ENCODE measurements around the gene DDX10. TPM values are rescaled to one million over a fixed set of nuclear protein-coding genes. Genes with fewer than 3 reads are reported as not detected.
A peak's percentile ranks its signal among the peaks of the same experiment; 100 is the strongest.

Gene DDX10
- polyA plus RNA-seq, 1 donor (not counting 4 experiments of a cell fraction or from before 2014, with no cell fraction given) = 32.3 TPM

GRCh38 chr11:108698844-108699642, 34.2 kb downstream of the DDX10 start:
- H3K4me2 ChIP-seq (ENCODE audit: control insufficient read depth, extremely low read depth, insufficient read depth, low read depth, low read length) = peak overlapping the region; percentile 87
- peak; percentile 56 for FAIRE-seq
- H4K20me1 ChIP-seq (ENCODE audit: control insufficient read depth, extremely low read depth, insufficient read depth, low read length) = no peaks in the 10 kb centered on the region
- H3K9me3 ChIP-seq (ENCODE audit: control insufficient read depth, low read depth, low read length) = no peaks in the 10 kb centered on the region
- H2AFZ ChIP-seq (ENCODE audit: control insufficient read depth, low read length) = peak overlapping the region; percentile 50
- H3K36me3 ChIP-seq (ENCODE audit: control insufficient read depth in 2 of 2, extremely low read depth in 1 of 2, insufficient read depth in 2 of 2, low read length in 2 of 2) = peaks cover 2 to 6% of the 10 kb centered on the region in 2 experiments
- H3K79me2 ChIP-seq (ENCODE audit: control insufficient read depth, insufficient read depth, low read length) = no peaks in the 10 kb centered on the region
- H3K27me3 ChIP-seq (ENCODE audit: control insufficient read depth, extremely low read depth, insufficient read depth, low read length) = no peaks in the 10 kb centered on the region
- no peaks in the 10 kb centered on the region for H3K9me1 ChIP-seq (ENCODE audit: control insufficient read depth, extremely low read depth, insufficient read depth, low read length)
- dilution Hi-C loops (cut with MboI; ENCODE audit: extremely low pct_ligation_motif_present, low sequenced_read_pairs) = no loop called here
- peak; percentile 63 for DNase-seq (ENCODE audit: low read depth, low spot score)
- H3K4me1 ChIP-seq (ENCODE audit: control insufficient read depth, extremely low read depth, insufficient read depth, low read length) = peaks cover 25% of the 10 kb centered on the region
- H3K4me3 ChIP-seq (ENCODE audit: control insufficient read depth in 2 of 3, extremely low read depth in 1 of 3, insufficient read depth in 2 of 3, low read depth in 1 of 3, low read length in 3 of 3) = peak overlapping the region in 2 of 3 experiments; percentile 19 to 47
- H3K9ac ChIP-seq (ENCODE audit: control insufficient read depth, extremely low read depth, insufficient read depth, low read length) = peak overlapping the region; percentile 68
- H3K27ac ChIP-seq (ENCODE audit: control insufficient read depth, insufficient read depth, low read length) = peak overlapping the region; percentile 89
- TF ChIP-seq EZH2 (IDR thresholded peaks at IDR 0.05; ENCODE audit: low read length) (no peak), CTCF (optimal IDR thresholded peaks at IDR 0.05 in 1 of 3, IDR thresholded peaks at IDR 0.05 in 1 of 3, conservative IDR thresholded peaks at IDR 0.05 in 1 of 3; ENCODE audit: extremely low read depth in 1 of 3, insufficient read depth in 2 of 3, low read length in 3 of 3) (no peak)

GRCh38 chr11:108703916-108704315, 39.0 kb downstream of the DDX10 start:
- Histone ChIP-seq H3K9me1 (ENCODE audit: control insufficient read depth, extremely low read depth, insufficient read depth, low read length) (no peaks in the 10 kb centered on the region), H3K36me3 (ENCODE audit: control insufficient read depth in 2 of 2, extremely low read depth in 1 of 2, insufficient read depth in 2 of 2, low read length in 2 of 2) (peaks cover 7 to 14% of the 10 kb centered on the region in 2 experiments), H3K9ac (ENCODE audit: control insufficient read depth, extremely low read depth, insufficient read depth, low read length) (no peak overlapping the region), H2AFZ (ENCODE audit: control insufficient read depth, low read length) (no peak overlapping the region), H4K20me1 (ENCODE audit: control insufficient read depth, extremely low read depth, insufficient read depth, low read length) (no peaks in the 10 kb centered on the region), H3K27me3 (ENCODE audit: control insufficient read depth, extremely low read depth, insufficient read depth, low read length) (no peaks in the 10 kb centered on the region), H3K27ac (ENCODE audit: control insufficient read depth, insufficient read depth, low read length) (peak overlapping the region; percentile 39), H3K4me3 (ENCODE audit: control insufficient read depth in 2 of 3, extremely low read depth in 1 of 3, insufficient read depth in 2 of 3, low read depth in 1 of 3, low read length in 3 of 3) (no peak overlapping the region), H3K4me2 (ENCODE audit: control insufficient read depth, extremely low read depth, insufficient read depth, low read depth, low read length) (no peak overlapping the region), H3K9me3 (ENCODE audit: control insufficient read depth, low read depth, low read length) (peaks cover 3% of the 10 kb centered on the region), H3K79me2 (ENCODE audit: control insufficient read depth, insufficient read depth, low read length) (no peaks in the 10 kb centered on the region), H3K4me1 (ENCODE audit: control insufficient read depth, extremely low read depth, insufficient read depth, low read length) (peaks cover 16% of the 10 kb centered on the region)
- TF ChIP-seq CTCF (optimal IDR thresholded peaks at IDR 0.05 in 1 of 3, IDR thresholded peaks at IDR 0.05 in 1 of 3, conservative IDR thresholded peaks at IDR 0.05 in 1 of 3; ENCODE audit: extremely low read depth in 1 of 3, insufficient read depth in 2 of 3, low read length in 3 of 3) = no peak
- no peak for TF ChIP-seq EZH2 (IDR thresholded peaks at IDR 0.05; ENCODE audit: low read length)
- DNase-seq (ENCODE audit: low read depth, low spot score) (peak; percentile 13), FAIRE-seq (peak; percentile 69)
- dilution Hi-C loops (cut with MboI; ENCODE audit: extremely low pct_ligation_motif_present, low sequenced_read_pairs) = no loop called here
